ENCODE data around the gene CLCNKA.

CLCNKA gene

GRCh38 chr1:16074217-16074616 lies 52.4 kb downstream of the CLCNKA start:
- Mint-ChIP-seq H3K4me1 (ENCODE audit: low read depth) (peaks cover 14% of the 10 kb centered on the region), H3K36me3 (ENCODE audit: low read depth) (no peaks in the 10 kb centered on the region), H3K27ac (no peak overlapping the region), H3K27me3 (ENCODE audit: low read depth) (peaks cover 35% of the 10 kb centered on the region), H3K9me3 (no peaks in the 10 kb centered on the region), H3K4me3 (peak overlapping the region; percentile 70)
- no peak for DNase-seq (ENCODE audit: low spot score)

DNA sequence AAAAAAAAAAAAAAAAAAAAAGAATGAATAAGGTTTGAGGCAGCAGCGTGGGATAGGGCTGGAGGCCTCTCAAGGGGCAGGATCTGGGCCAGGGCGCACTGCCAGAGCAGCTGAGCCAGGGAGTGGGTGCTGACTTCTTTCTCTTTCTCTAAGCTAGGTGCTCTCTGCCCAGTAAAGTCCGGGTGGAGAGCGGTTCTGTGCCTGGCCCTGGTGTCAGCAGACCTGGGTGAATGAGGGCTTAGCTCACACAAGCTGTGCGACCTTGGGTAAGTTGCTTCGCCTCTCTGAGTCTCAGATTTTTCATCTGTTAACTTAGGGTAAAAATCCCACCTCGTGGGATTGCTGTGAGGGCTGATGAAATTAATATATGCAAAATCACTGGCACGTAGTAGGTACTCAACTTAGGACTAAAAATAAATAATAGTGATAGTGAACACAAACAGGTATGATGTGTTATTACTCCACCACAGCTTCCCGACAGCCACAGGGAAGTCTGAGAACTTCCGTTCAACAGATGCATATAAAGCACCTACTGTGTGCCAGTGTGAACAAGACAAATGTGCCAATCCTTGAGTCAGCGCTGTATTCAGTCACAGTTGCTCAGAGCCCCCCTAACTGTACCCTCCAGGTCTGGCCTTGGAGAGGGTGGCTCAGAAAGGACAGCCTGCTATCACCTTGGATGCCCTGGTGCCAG lies 53.6 kb downstream of the CLCNKA start:
- peaks cover 32% of the 10 kb centered on the region for H3K27me3 Mint-ChIP-seq (ENCODE audit: low read depth)

GRCh38 chr1:16076031-16076864 lies 54.4 kb downstream of the CLCNKA start:
- H3K4me1 Mint-ChIP-seq (ENCODE audit: low read depth), result peaks cover 9% of the 10 kb centered on the region
- DNase-seq (ENCODE audit: low spot score), result no peak
- H3K27me3 Mint-ChIP-seq (ENCODE audit: low read depth), result peaks cover 28% of the 10 kb centered on the region
- H3K36me3 Mint-ChIP-seq (ENCODE audit: low read depth), result no peaks in the 10 kb centered on the region
- no peaks in the 10 kb centered on the region for H3K9me3 Mint-ChIP-seq
- H3K27ac Mint-ChIP-seq, result no peak overlapping the region
- H3K4me3 Mint-ChIP-seq, result no peak overlapping the region

More for the DNA sequence above, 53.6 kb downstream of the CLCNKA start:
- H3K27ac Mint-ChIP-seq, result no peak overlapping the region
- no peaks in the 10 kb centered on the region for H3K9me3 Mint-ChIP-seq
- no peaks in the 10 kb centered on the region for H3K36me3 Mint-ChIP-seq (ENCODE audit: low read depth)
- no peak for DNase-seq (ENCODE audit: low spot score)
- peaks cover 9% of the 10 kb centered on the region for H3K4me1 Mint-ChIP-seq (ENCODE audit: low read depth)
- H3K4me3 Mint-ChIP-seq, result no peak overlapping the region

DNA sequence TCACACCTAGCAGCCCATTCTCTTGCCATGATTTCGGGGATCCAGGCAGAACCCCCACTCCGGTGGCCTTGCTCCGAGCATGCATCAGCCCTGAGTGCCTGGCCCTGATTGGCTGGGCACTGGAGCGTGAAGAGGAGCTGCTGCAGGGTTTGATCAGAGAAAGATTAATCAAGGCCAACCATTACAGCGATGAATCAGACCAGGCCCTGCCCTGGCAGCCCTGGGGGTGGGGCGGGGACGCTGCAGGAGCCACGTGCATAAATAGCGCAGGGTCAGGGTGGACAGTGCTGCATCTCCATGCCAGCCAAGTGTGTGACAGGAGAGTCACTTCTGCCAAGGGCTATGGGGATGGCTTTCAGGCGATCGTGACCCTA lies 55.0 kb downstream of the CLCNKA start:
- no peaks in the 10 kb centered on the region for H3K36me3 Mint-ChIP-seq (ENCODE audit: low read depth)

DNA sequence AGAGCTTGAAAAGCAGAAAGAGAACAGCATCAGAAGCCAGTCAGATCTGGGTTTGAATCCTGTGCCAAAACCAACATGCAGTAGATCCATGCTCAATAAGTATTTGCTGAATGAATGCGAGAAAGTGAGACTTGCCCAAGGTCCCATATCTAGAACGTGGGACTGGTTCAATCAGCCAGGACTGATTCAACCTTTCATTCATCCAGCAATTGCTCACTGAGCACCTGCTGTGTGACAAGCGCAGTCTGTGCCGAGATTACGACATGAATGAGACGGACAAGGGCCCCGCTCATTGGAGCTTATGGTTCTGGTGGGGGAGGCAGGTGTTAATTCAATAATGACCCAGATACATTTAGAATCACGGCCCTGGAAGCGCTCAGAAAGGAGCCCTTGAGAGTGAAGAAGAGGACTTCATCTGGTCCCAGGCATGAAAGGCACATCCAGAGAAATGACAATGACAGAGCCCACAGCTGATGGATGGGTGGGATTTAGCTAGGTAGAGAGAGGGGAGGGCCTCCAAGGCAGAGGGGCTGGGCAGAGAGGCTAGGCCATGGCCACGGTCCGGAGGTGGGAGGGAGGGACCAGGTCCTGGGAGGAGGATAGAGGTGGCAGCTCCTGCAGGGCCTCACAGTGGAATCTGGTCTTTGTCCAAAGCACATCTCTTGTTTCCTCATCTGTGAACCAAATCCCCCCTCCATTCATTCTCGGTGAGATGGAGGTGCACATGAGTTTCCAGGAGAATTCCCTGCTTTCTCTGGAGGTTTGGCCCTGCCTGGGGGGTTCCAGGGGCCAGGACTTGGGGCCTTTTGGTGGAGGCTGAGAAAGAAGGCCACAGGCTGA lies 55.8 kb downstream of the CLCNKA start:
- no peak overlapping the region for H3K27ac Mint-ChIP-seq
- peaks cover 9% of the 10 kb centered on the region for H3K4me1 Mint-ChIP-seq (ENCODE audit: low read depth)
- no peak for DNase-seq (ENCODE audit: low spot score)
- no peak overlapping the region for H3K4me3 Mint-ChIP-seq
- no peaks in the 10 kb centered on the region for H3K36me3 Mint-ChIP-seq (ENCODE audit: low read depth)
- H3K9me3 Mint-ChIP-seq, result no peaks in the 10 kb centered on the region
- peaks cover 16% of the 10 kb centered on the region for H3K27me3 Mint-ChIP-seq (ENCODE audit: low read depth)

More for the DNA sequence above, 55.0 kb downstream of the CLCNKA start:
- no peak for DNase-seq (ENCODE audit: low spot score)
- Mint-ChIP-seq H3K9me3 (no peaks in the 10 kb centered on the region), H3K4me1 (ENCODE audit: low read depth) (peaks cover 9% of the 10 kb centered on the region), H3K4me3 (no peak overlapping the region), H3K27ac (no peak overlapping the region), H3K27me3 (ENCODE audit: low read depth) (peaks cover 24% of the 10 kb centered on the region)

GRCh38 chr1:16078925-16079656 lies 57.3 kb downstream of the CLCNKA start:
- DNase-seq (ENCODE audit: low spot score), result peak; percentile 65
- H3K27ac Mint-ChIP-seq, result peak overlapping the region; percentile 32
- H3K4me3 Mint-ChIP-seq, result peak overlapping the region; percentile 57
- H3K9me3 Mint-ChIP-seq, result no peaks in the 10 kb centered on the region
- H3K36me3 Mint-ChIP-seq (ENCODE audit: low read depth), result no peaks in the 10 kb centered on the region
- H3K27me3 Mint-ChIP-seq (ENCODE audit: low read depth), result peaks cover 8% of the 10 kb centered on the region
- H3K4me1 Mint-ChIP-seq (ENCODE audit: low read depth), result peaks cover 6% of the 10 kb centered on the region

- Mint-ChIP-seq H3K4me3 (no peak overlapping the region), H3K9me3 (no peaks in the 10 kb centered on the region), H3K27ac (no peak overlapping the region), H3K36me3 (ENCODE audit: low read depth) (no peaks in the 10 kb centered on the region), H3K27me3 (ENCODE audit: low read depth) (peaks cover 3% of the 10 kb centered on the region), H3K4me1 (ENCODE audit: low read depth) (peaks cover 6% of the 10 kb centered on the region)
- DNase-seq (ENCODE audit: low spot score), result no peak
These were observed 58.8 kb downstream of the CLCNKA start for GRCh38 chr1:16080422-16081150.

DNA sequence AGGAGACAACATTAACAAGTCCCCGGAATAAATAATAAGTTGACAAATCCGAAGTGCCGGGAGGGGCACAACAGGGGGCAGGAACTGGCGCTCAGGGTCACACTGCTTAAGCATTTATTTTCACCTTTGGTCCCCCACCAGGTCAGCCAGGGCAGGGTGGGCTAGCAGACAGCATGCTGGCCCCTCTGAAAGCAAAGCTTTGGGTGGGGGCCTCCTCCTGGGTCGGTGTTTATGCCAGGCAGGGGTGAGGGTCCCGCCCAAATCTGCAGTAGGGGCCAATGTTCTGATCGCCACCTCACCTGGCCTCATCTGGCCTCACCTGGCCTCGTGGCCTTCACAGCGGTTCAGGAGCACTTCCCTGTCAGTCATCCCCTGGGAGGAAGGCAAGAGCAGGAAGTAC lies 59.8 kb downstream of the CLCNKA start:
- H3K4me3 Mint-ChIP-seq, result no peak overlapping the region
- H3K27me3 Mint-ChIP-seq (ENCODE audit: low read depth), result no peaks in the 10 kb centered on the region
- H3K36me3 Mint-ChIP-seq (ENCODE audit: low read depth), result no peaks in the 10 kb centered on the region
- no peak overlapping the region for H3K27ac Mint-ChIP-seq
- H3K4me1 Mint-ChIP-seq (ENCODE audit: low read depth), result peaks cover 6% of the 10 kb centered on the region
- DNase-seq (ENCODE audit: low spot score), result no peak
- H3K9me3 Mint-ChIP-seq, result no peaks in the 10 kb centered on the region

DNA sequence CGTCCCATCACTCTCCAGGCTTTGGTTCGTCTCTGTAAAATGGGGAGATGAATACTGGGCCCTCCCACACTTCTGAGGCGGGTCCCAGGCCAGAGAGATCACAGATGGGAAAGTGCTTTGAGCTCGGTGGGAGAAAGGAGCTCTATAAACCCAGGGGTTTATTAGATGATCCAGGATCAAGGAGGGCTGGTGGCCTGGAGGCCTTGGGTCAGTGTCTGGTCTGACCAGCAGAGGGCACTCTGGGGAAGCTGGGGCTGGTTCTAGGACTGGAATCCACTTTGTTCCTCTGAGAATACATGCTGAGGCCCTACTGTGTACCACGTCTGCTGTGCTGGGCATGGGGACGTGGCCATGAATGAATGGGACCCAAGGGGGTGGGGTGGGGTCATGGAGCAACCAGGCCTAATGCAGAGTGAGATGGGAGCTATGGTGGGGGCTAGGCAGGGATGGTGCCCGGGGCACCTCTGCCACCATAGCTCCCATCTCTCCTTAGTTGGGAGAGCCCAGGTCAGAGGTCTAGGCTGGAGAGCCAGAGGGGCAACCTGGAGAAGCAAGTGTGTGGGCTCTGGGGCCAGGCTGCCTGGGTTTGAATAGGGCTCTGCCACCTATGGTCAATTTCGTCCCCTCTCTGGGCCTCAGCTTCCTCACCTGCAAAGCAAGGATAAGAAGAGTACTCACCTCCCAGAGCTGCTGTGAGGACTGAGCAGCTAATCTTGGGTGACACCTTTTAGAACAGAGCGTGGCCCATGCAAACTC lies 60.6 kb downstream of the CLCNKA start:
- Mint-ChIP-seq H3K27me3 (ENCODE audit: low read depth) (no peaks in the 10 kb centered on the region), H3K4me3 (no peak overlapping the region), H3K4me1 (ENCODE audit: low read depth) (peaks cover 6% of the 10 kb centered on the region), H3K27ac (no peak overlapping the region), H3K36me3 (ENCODE audit: low read depth) (no peaks in the 10 kb centered on the region), H3K9me3 (no peaks in the 10 kb centered on the region)
- peak; percentile 42 for DNase-seq (ENCODE audit: low spot score)

- Mint-ChIP-seq H3K36me3 (ENCODE audit: low read depth) (no peaks in the 10 kb centered on the region), H3K9me3 (no peaks in the 10 kb centered on the region), H3K27ac (no peak overlapping the region), H3K27me3 (ENCODE audit: low read depth) (no peaks in the 10 kb centered on the region), H3K4me3 (no peak overlapping the region), H3K4me1 (ENCODE audit: low read depth) (peaks cover 6% of the 10 kb centered on the region)
- no peak for DNase-seq (ENCODE audit: low spot score)
These were observed 61.6 kb downstream of the CLCNKA start for GRCh38 chr1:16083486-16083885.
